HepG2 (cell line): ENCODE results near the gene NLRC5. TPM values are rescaled to one million over a fixed set of nuclear protein-coding genes. Genes with fewer than 3 reads are reported as not detected.

Source experiments
- ATAC-seq: fragments of 200-7000 bp; cut with Tn5 transposase; 3 replicates; pipeline ENCODE4 v1.9.1; 2020; ENCODE audit warnings: mild to moderate bottlenecking, moderate library complexity
- BruUV-seq: library from RNA; stranded (reverse); fragments of 400-500 nt; replicated peaks from 2 replicates; lab custom pipeline; 2021; lab: Mats Ljungman, UMichigan
- CTCF ChIA-PET: fragments of 300-600 bp; formaldehyde crosslinking; extraction: SDS; loops from one replicate; lab custom pipeline; 2021; ENCODE audit warnings: low total read pairs, inconsistent platforms, low intra/inter-chr PET ratio; lab: Yijun Ruan, JAX
- POLR2A ChIA-PET: fragments of 350-600 bp; sonication (Branson Sonifier 250); formaldehyde crosslinking; loops from one replicate; lab custom pipeline; 2020; ENCODE audit warnings: antibody characterized with exemption, inconsistent platforms; lab: Yijun Ruan, JAX
- DNase-seq: peaks from one replicate; pipeline ENCODE4 v3.0.0-alpha.2; 2015; ENCODE audit warnings: low spot score
- FAIRE-seq: peaks from 3 replicates; lab custom pipeline; 2011; peaks lifted over from hg19 to GRCh38; lab: Jason Lieb, UNC
- H2AFZ ChIP-seq: one replicate; pipeline ENCODE4 v1.6.1; 2011; ENCODE audit warnings: low read length, inconsistent platforms
- H3K27ac ChIP-seq: fragments of 300-600 bp; 3 replicates; pipeline ENCODE4 v1.8.0; 2011; ENCODE audit warnings: mixed run types, mild to moderate bottlenecking, mixed read lengths, low read length, inconsistent platforms; ENCODE audit not compliant: insufficient read depth; ENCODE audit errors: extremely low read length
- H3K27me3 ChIP-seq, 2 experiments: fragments of 200-600 bp in 1 of 2; 2 replicates in 1 of 2; 3 replicates in 1 of 2; pipeline versions ENCODE4 v1.6.0 to v1.8.0; 2011; ENCODE audit warnings: low read length in 2 of 2, mild to moderate bottlenecking in 2 of 2, moderate library complexity in 2 of 2, inconsistent platforms in 1 of 2; ENCODE audit not compliant: insufficient read depth in 2 of 2, control insufficient read depth in 1 of 2
- H3K36me3 ChIP-seq, 2 experiments: fragments of 200-600 bp in 1 of 2; replicated peaks in 1 of 2; 2 replicates in 1 of 2; 3 replicates in 1 of 2; pipeline versions ENCODE4 v1.5.1 to v1.8.0; 2011; ENCODE audit warnings: low read length in 2 of 2, inconsistent platforms in 1 of 2; ENCODE audit not compliant: insufficient read depth in 2 of 2, control insufficient read depth in 1 of 2
- H3K4me1 ChIP-seq: 2 replicates; pipeline ENCODE4 v1.5.1; 2012; ENCODE audit warnings: low read length, inconsistent platforms; ENCODE audit not compliant: insufficient read depth
- H3K4me2 ChIP-seq: 2 replicates; pipeline ENCODE4 v1.6.0; 2011; ENCODE audit warnings: low read depth, low read length, inconsistent platforms
- H3K4me3 ChIP-seq, 3 experiments: fragments of 200-600 bp in 1 of 3; sonication (generic), shearing (Covaris generic) in 1 of 3; replicated peaks in 1 of 3; 2 replicates each; pipeline ENCODE4 v1.5.1; 2011 to 2016; ENCODE audit warnings: low read length in 3 of 3, inconsistent platforms in 2 of 3, low read depth in 2 of 3, mild to moderate bottlenecking in 2 of 3, control low read depth in 1 of 3, mixed read lengths in 1 of 3; ENCODE audit not compliant: insufficient read depth in 1 of 3
- H3K79me2 ChIP-seq: one replicate; pipeline ENCODE4 v1.6.1; 2011; ENCODE audit warnings: low read length, inconsistent platforms; ENCODE audit not compliant: insufficient read depth
- H3K9ac ChIP-seq: 2 replicates; pipeline ENCODE4 v1.6.0; 2011; ENCODE audit warnings: mild to moderate bottlenecking, low read depth, low read length, inconsistent platforms; ENCODE audit not compliant: insufficient read depth
- H3K9me3 ChIP-seq: 2 replicates; pipeline ENCODE4 v1.5.1; 2012; ENCODE audit warnings: mild to moderate bottlenecking, low read length
- H4K20me1 ChIP-seq: 2 replicates; pipeline ENCODE4 v1.6.0; 2011; ENCODE audit warnings: inconsistent platforms, mild to moderate bottlenecking, low read length, moderate library complexity; ENCODE audit not compliant: insufficient read depth
- ATRX ChIP-seq: sonication (generic); formaldehyde crosslinking; IDR thresholded peaks from 2 replicates; pipeline ENCODE4 v1.4.0; 2020; ENCODE audit warnings: missing genetic modification reagents, borderline replicate concordance
- GATA4 ChIP-seq: sonication (generic); IDR thresholded peaks from 2 replicates; pipeline ENCODE4 v1.6.1; 2016; ENCODE audit warnings: antibody characterized with exemption, low read depth, borderline replicate concordance
- HNRNPLL ChIP-seq: fragments of 200-400 bp; formaldehyde crosslinking; IDR thresholded peaks from 2 replicates; pipeline ENCODE4 v1.6.1; 2017; ENCODE audit warnings: mild to moderate bottlenecking, low read depth, low read length; ENCODE audit not compliant: poor library complexity, severe bottlenecking
- JUND ChIP-seq: sonication (generic); formaldehyde crosslinking; IDR thresholded peaks from 2 replicates; pipeline ENCODE4 v1.8.0; 2022; ENCODE audit warnings: mild to moderate bottlenecking, missing genetic modification reagents
- KLF11 ChIP-seq: IDR thresholded peaks from 2 replicates; pipeline ENCODE4 v1.6.1; 2016; ENCODE audit warnings: missing compliant biosample characterization
- MAFF ChIP-seq: IDR thresholded peaks from 2 replicates; pipeline ENCODE4 v1.6.1; 2011; ENCODE audit warnings: low read depth, low read length, improper control_type of control experiment
- NFE2L2 ChIP-seq: fragments of 150-350 bp; IDR thresholded peaks from 2 replicates; pipeline ENCODE4 v1.6.1; 2014; ENCODE audit warnings: low read length
- RCOR2 ChIP-seq: IDR thresholded peaks from 2 replicates; pipeline ENCODE4 v1.6.1; 2016; ENCODE audit warnings: missing biosample characterization, missing genetic modification reagents
- SMAD3 ChIP-seq: sonication (generic); formaldehyde crosslinking; IDR thresholded peaks from 2 replicates; pipeline ENCODE4 v1.4.0; 2020; ENCODE audit warnings: missing genetic modification reagents
- SMAD9 ChIP-seq: sonication (generic); formaldehyde crosslinking; IDR thresholded peaks from 2 replicates; pipeline ENCODE4 v1.5.1; 2020; ENCODE audit warnings: mild to moderate bottlenecking, missing genetic modification reagents
- SMC3 ChIP-seq: IDR thresholded peaks from 2 replicates; pipeline ENCODE4 v1.6.1; 2011; ENCODE audit warnings: low read length, improper control_type of control experiment
- TGIF2 ChIP-seq: IDR thresholded peaks from 2 replicates; pipeline ENCODE4 v1.6.1; 2016; ENCODE audit warnings: control low read depth, missing compliant biosample characterization
- ZNF33A ChIP-seq: sonication (generic); formaldehyde crosslinking; IDR thresholded peaks from 2 replicates; pipeline ENCODE4 v1.5.1; 2020; ENCODE audit warnings: missing genetic modification reagents, mild to moderate bottlenecking, moderate library complexity, borderline replicate concordance
- ZNF546 ChIP-seq: sonication (generic); formaldehyde crosslinking; conservative IDR thresholded peaks from 2 replicates; pipeline ENCODE4 v1.8.1; 2023; ENCODE audit warnings: mild to moderate bottlenecking, missing genetic modification reagents
- ZNF549 ChIP-seq: sonication (generic); formaldehyde crosslinking; IDR thresholded peaks from 2 replicates; pipeline ENCODE4 v1.5.0; 2020; ENCODE audit warnings: missing genetic modification reagents
- ZNF792 ChIP-seq: IDR thresholded peaks from 2 replicates; pipeline ENCODE4 v1.6.1; 2016
- WGBS: methylation state at CpG from one replicate; pipeline ENCODE4 v1.1.6; 2017; ENCODE audit warnings: low lambda C conversion rate; 5-methylcytosine and 5-hydroxymethylcytosine counted together
- in situ Hi-C: cut with HindIII; loops from 2 replicates; pipeline ENCODE4 v1.10.0; 2017; ENCODE audit warnings: low pct_unique_long_range_greater_than_20kb; ENCODE audit not compliant: extremely low pct_ligation_motif_present
- intact Hi-C: fragments of 100-400 bp; cut with micrococcal nuclease; formaldehyde crosslinking; loops from one replicate; pipeline ENCODE4 v1.10.0; 2022; ENCODE audit not compliant: unreplicated experiment
- polyA plus RNA-seq, 8 experiments: library from polyadenylated mRNA; depleted of rRNA in 3 of 8; stranded (reverse) in 7 of 8; unstranded in 1 of 8; fragments of >200 nt; fragmentation: Illumina TruSeq in 4 of 8; extraction: Trizol in 4 of 8; gene quantifications; 2 replicates each; pipeline versions ENCODE4 v1.2.1 to v1.2.3, GENCODE V29; 2011 to 2016; ENCODE audit warnings: low read depth in 4 of 8, missing spikeins in 1 of 8, mixed read lengths in 1 of 8; ENCODE audit not compliant: insufficient read depth in 1 of 8
- total RNA-seq, 5 experiments: library from RNA; depleted of rRNA; stranded (reverse); fragments of >200 nt; fragmentation: Illumina TruSeq; extraction: Trizol; gene quantifications; 2 replicates each; pipeline ENCODE4 v1.2.3, GENCODE V29; 2016; ENCODE audit warnings: low read depth in 1 of 5
- TF ChIP-seq, protein P1 (sequence below): sonication (generic); formaldehyde crosslinking; IDR thresholded peaks from 2 replicates; pipeline ENCODE4 v1.4.0; 2020; ENCODE audit warnings: missing genetic modification reagents
- TF ChIP-seq, protein P2 (sequence below): sonication (generic); formaldehyde crosslinking; conservative IDR thresholded peaks from 2 replicates; pipeline ENCODE4 v1.8.0; 2022; ENCODE audit warnings: missing genetic modification reagents
- TF ChIP-seq, protein P3 (sequence below): sonication (generic); formaldehyde crosslinking; IDR thresholded peaks from 2 replicates; pipeline ENCODE4 v1.4.0; 2020; ENCODE audit warnings: low read depth, missing genetic modification reagents

NLRC5 gene
- total and polyA plus RNA-seq, 2 of the 13 experiments (the other 11 are each of a cell fraction or from before 2014, with no cell fraction given) = 6.3 to 12.7 TPM

DNA sequence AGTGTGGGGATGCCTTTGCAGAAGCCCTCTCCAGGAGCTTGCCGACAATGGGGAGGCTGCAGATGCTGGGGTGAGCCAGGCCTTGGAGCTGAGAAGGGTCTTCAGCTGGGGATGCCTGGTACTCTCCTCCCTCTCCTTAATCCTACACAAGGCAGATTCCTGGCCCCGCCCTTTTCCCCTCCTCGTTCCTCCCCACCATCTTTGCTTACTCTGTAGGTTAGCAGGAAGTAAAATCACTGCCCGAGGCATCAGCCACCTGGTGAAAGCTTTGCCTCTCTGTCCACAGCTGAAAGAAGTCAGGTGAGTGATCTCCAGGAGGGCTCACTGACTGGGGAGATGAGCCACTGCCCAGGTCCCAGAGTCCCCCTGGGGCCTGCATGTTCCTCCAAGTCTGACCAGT, 38.7 kb downstream of the NLRC5 start:
- TF ChIP-seq KLF11 (CRISPR knock-in tag) (no peak), ZNF33A (no peak), ZNF549 (CRISPR knock-in tag) (no peak), SMAD9 (CRISPR knock-in tag) (no peak), HNRNPLL (no peak), NFE2L2 (no peak), RCOR2 (CRISPR knock-in tag) (no peak), ZNF792 (CRISPR knock-in tag) (no peak), MAFF (no peak), GATA4 (no peak), JUND (CRISPR knock-in tag) (no peak), SMC3 (no peak), ZNF546 (CRISPR knock-in tag) (no peak), SMAD3 (CRISPR knock-in tag) (no peak), ATRX (CRISPR knock-in tag) (no peak), TGIF2 (no peak)
- TF ChIP-seq, protein P1, sequence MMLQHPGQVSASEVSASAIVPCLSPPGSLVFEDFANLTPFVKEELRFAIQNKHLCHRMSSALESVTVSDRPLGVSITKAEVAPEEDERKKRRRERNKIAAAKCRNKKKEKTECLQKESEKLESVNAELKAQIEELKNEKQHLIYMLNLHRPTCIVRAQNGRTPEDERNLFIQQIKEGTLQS (CRISPR knock-in tag) = no peak
- TF ChIP-seq, protein P2, sequence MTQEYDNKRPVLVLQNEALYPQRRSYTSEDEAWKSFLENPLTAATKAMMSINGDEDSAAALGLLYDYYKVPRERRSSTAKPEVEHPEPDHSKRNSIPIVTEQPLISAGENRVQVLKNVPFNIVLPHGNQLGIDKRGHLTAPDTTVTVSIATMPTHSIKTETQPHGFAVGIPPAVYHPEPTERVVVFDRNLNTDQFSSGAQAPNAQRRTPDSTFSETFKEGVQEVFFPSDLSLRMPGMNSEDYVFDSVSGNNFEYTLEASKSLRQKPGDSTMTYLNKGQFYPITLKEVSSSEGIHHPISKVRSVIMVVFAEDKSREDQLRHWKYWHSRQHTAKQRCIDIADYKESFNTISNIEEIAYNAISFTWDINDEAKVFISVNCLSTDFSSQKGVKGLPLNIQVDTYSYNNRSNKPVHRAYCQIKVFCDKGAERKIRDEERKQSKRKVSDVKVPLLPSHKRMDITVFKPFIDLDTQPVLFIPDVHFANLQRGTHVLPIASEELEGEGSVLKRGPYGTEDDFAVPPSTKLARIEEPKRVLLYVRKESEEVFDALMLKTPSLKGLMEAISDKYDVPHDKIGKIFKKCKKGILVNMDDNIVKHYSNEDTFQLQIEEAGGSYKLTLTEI (CRISPR knock-in tag) = no peak
- TF ChIP-seq, protein P3, sequence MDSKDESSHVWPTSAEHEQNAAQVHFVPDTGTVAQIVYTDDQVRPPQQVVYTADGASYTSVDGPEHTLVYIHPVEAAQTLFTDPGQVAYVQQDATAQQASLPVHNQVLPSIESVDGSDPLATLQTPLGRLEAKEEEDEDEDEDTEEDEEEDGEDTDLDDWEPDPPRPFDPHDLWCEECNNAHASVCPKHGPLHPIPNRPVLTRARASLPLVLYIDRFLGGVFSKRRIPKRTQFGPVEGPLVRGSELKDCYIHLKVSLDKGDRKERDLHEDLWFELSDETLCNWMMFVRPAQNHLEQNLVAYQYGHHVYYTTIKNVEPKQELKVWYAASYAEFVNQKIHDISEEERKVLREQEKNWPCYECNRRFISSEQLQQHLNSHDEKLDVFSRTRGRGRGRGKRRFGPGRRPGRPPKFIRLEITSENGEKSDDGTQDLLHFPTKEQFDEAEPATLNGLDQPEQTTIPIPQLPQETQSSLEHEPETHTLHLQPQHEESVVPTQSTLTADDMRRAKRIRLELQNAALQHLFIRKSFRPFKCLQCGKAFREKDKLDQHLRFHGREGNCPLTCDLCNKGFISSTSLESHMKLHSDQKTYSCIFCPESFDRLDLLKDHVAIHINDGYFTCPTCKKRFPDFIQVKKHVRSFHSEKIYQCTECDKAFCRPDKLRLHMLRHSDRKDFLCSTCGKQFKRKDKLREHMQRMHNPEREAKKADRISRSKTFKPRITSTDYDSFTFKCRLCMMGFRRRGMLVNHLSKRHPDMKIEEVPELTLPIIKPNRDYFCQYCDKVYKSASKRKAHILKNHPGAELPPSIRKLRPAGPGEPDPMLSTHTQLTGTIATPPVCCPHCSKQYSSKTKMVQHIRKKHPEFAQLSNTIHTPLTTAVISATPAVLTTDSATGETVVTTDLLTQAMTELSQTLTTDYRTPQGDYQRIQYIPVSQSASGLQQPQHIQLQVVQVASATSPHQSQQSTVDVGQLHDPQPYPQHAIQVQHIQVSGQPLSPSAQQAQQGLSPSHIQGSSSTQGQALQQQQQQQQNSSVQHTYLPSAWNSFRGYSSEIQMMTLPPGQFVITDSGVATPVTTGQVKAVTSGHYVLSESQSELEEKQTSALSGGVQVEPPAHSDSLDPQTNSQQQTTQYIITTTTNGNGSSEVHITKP (CRISPR knock-in tag) = no peak
- Histone ChIP-seq H3K9ac (no peak overlapping the region), H3K27me3 (no peaks in the 10 kb centered on the region), H2AFZ (no peak overlapping the region), H3K36me3 (no peaks in the 10 kb centered on the region), H3K4me1 (peaks cover 29% of the 10 kb centered on the region), H3K4me2 (no peak overlapping the region), H3K4me3 (no peak overlapping the region), H3K79me2 (no peaks in the 10 kb centered on the region), H4K20me1 (no peaks in the 10 kb centered on the region), H3K27ac (no peak overlapping the region), H3K9me3 (no peaks in the 10 kb centered on the region)
- DNase-seq (no peak), ATAC-seq (no peak), FAIRE-seq (no peak)
- ChIA-PET POLR2A (no interaction called here), CTCF (no interaction called here)
- BruUV-seq = no TSS peak
- in situ Hi-C loops (no loop called here), intact Hi-C loops (no loop called here)
- 68% methylated on average over 4 of the region's 4 CpGs for WGBS
